PFSK-1 (cell line): ENCODE results near the gene KIAA0825.

ENCODE experiments used
- POLR2AphosphoS5 ChIP-seq: IDR thresholded peaks from 2 replicates; pipeline ENCODE4 v1.6.1; 2012; ENCODE audit warnings: low read depth, mild to moderate bottlenecking, control low read depth, low read length, moderate library complexity
- REST ChIP-seq, 2 experiments: IDR thresholded peaks; 2 replicates each; pipeline versions ENCODE4 v1.6.1 to v1.8.0; 2011 to 2012; ENCODE audit warnings: low read depth in 2 of 2, low read length in 2 of 2, control low read depth in 1 of 2, inconsistent platforms in 1 of 2, mild to moderate bottlenecking in 1 of 2, moderate library complexity in 1 of 2; ENCODE audit not compliant: insufficient read depth in 1 of 2
- SIN3A ChIP-seq: IDR thresholded peaks from 2 replicates; pipeline ENCODE4 v1.6.1; 2012; ENCODE audit warnings: mild to moderate bottlenecking, low read length, moderate library complexity, borderline replicate concordance; ENCODE audit not compliant: insufficient read depth

GRCh38 chr5:94309141-94309540, 309.3 kb downstream of the KIAA0825 start:
- TF ChIP-seq POLR2AphosphoS5 (no peak), SIN3A (no peak), REST (IDR thresholded peaks at IDR 0.05; ENCODE audit: insufficient read depth in 1 of 2, low read depth in 2 of 2, low read length in 2 of 2) (no peak)
